IPS DF 4.7 (cell line): ENCODE results near the gene PID1.

Experiments used
- DNase-seq: peaks from one replicate; pipeline ENCODE4 v3.0.0-alpha.2; 2013; ENCODE audit warnings: low spot score; ENCODE audit errors: extremely low read depth

The PID1 gene

GRCh38 chr2:229027353-229028105 lies 243.6 kb downstream of the PID1 start:
- no peak for DNase-seq

GRCh38 chr2:229025653-229026052 lies 245.4 kb downstream of the PID1 start:
- DNase-seq: no peak

- DNase-seq: no peak
Observed at GRCh38 chr2:229022652-229023051, 248.4 kb downstream of the PID1 start.

GRCh38 chr2:229022071-229022470 lies 249.0 kb downstream of the PID1 start:
- DNase-seq: no peak

DNA sequence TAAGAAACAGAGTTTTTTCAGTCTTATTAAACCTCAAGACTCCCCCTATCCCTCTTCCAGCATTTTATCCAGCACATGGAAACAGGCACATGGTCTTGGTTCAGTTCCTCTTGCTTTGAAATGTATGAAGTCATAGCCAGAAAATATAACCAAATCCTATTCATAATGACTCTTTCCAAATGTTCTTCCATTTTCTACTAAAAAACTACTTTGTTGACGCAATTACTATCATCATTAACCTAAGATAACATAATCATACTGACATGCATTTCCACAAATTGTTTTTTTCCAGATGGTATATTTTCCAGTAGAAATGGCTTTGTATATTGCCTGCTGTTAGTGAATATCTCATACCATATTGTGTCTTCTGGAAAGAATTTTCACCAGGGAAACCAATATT lies 261.3 kb downstream of the PID1 start:
- no peak for DNase-seq

- DNase-seq: no peak
Observed at GRCh38 chr2:229003256-229003655, 267.8 kb downstream of the PID1 start.

DNA sequence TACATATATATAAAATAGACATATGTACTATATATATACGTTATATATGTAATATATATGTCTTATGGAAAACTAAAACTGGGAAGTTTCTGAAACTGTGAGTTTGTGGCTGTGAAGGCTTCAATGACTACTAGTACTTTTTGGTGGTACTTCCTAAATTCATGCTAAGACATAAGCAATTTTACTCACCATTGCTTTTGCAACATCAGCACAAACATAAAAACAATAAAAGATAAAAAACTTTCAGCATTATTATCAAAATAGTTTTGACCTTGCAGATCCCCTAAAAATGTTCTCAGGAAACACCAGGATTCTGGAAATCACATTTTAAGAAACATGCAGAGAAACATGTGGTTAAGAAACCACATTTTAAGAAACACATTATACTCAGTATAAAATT lies 269.9 kb downstream of the PID1 start:
- no peak for DNase-seq

DNA sequence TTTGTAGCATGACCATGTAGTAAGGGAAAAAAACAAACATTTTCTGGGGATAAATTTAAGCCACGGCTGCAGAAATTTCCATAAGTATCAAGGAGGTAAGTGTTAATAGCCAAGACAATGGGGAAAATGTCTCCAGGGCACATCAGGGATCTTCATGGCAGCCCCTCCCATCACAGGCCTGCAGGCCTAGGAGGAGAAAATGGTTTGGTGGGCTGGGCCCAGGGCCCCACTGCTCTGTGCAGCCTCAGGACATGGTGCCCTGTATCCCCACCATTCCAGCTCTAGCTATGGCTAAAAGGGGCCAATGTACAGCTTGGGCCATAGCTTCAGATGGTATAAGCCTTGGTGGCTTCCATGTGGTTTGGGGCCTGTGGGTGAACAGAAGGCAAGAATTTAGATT lies 271.8 kb downstream of the PID1 start:
- no peak for DNase-seq

- DNase-seq: no peak
Observed at GRCh38 chr2:228988786-228989185, 282.3 kb downstream of the PID1 start.

GRCh38 chr2:228987441-228988155 lies 283.5 kb downstream of the PID1 start:
- no peak for DNase-seq

DNA sequence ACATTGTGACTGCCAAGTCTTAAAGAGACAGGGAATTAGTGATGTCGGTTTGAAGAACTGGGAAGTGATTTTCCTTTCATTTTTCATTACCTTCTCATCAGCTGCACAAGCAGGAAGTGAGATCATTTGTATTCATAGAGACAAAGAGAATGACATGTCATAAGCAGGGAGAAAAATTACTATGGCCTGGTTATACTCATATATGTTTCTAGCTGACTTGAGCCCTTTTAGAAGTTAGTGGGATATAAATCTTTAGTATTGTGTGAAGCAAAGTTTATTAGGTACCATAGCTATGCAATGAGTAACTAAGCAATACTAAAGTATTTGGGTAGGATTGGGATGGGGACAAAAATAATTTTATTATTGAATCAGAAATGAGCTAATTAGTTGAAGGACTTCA lies 284.1 kb downstream of the PID1 start:
- DNase-seq: no peak

DNA sequence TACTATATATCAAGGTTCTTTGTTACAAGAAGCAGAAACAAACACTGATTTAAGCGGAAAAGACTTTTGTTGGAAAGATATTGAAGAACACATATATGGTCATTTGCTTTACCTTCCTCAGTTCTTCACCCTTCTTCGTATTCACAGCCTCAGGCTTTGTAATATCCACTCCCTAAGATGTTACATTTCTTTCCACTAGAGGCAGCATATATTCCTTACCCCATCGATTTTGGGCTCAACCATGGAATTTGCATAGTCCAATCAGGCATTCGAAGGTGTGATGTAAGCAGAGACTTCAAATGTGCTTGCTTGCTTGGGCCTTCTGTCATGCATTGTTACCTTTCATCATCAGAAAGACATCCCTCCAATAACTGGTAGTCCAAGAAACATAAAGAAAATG lies 287.4 kb downstream of the PID1 start:
- no peak for DNase-seq

- no peak for DNase-seq
Observed at GRCh38 chr2:228974169-228974568, 296.9 kb downstream of the PID1 start.
